Neural cell (in vitro differentiated cells): ENCODE measurements around the gene NFIX. TPM values are rescaled to one million over a fixed set of nuclear protein-coding genes. Genes with fewer than 3 reads are reported as not detected.

Experiments
- H2AFZ ChIP-seq: fragments of 200-600, 300-800 bp; sonication (generic), shearing (Covaris generic); 2 replicates; pipeline ENCODE4 v1.6.0; 2014; ENCODE audit warnings: low read depth, mild to moderate bottlenecking, antibody characterized with exemption, low read length, moderate library complexity
- H3F3A ChIP-seq: fragments of 200-600 bp; shearing (Covaris generic); 2 replicates; pipeline ENCODE4 v1.6.1; 2016; ENCODE audit warnings: mild to moderate bottlenecking, moderate library complexity, mixed read lengths, antibody characterized with exemption, low read length; ENCODE audit not compliant: insufficient read depth, poor library complexity, severe bottlenecking
- H3K27ac ChIP-seq: fragments of 200-600, 300-800 bp; sonication (generic), shearing (Covaris generic); 2 replicates; pipeline ENCODE4 v1.5.1; 2014; ENCODE audit warnings: mild to moderate bottlenecking, low read length, moderate library complexity
- H3K27me3 ChIP-seq: fragments of 300-800, 200-600 bp; sonication (generic), shearing (Covaris generic); 2 replicates; pipeline ENCODE4 v1.6.0; 2014; ENCODE audit warnings: mild to moderate bottlenecking, low read depth, low read length, moderate library complexity; ENCODE audit not compliant: insufficient read depth
- H3K36me3 ChIP-seq: fragments of 300-800, 200-600 bp; sonication (generic), shearing (Covaris generic); 2 replicates; pipeline ENCODE4 v1.5.1; 2014; ENCODE audit warnings: mild to moderate bottlenecking, antibody characterized with exemption, low read length, moderate library complexity; ENCODE audit not compliant: insufficient read depth
- H3K4me2 ChIP-seq: fragments of 300-800, 200-600 bp; sonication (generic), shearing (Covaris generic); 2 replicates; pipeline ENCODE4 v1.6.0; 2014; ENCODE audit warnings: mild to moderate bottlenecking, low read length
- H3K4me3 ChIP-seq: fragments of 300-800, 200-600 bp; sonication (generic), shearing (Covaris generic); 2 replicates; pipeline ENCODE4 v1.5.1; 2014; ENCODE audit warnings: mild to moderate bottlenecking, low read length, moderate library complexity
- H3K79me2 ChIP-seq: fragments of 200-600 bp; shearing (Covaris generic); replicated peaks from 2 replicates; pipeline ENCODE4 v1.6.0; 2014; ENCODE audit warnings: mild to moderate bottlenecking, low read length, moderate library complexity; ENCODE audit not compliant: insufficient read depth
- H3K9ac ChIP-seq: fragments of 300-800, 200-600 bp; sonication (generic), shearing (Covaris generic); 2 replicates; pipeline ENCODE4 v1.6.1; 2016; ENCODE audit warnings: mild to moderate bottlenecking, low read length, mixed read lengths
- H3K9me2 ChIP-seq: fragments of 200-600 bp; shearing (Covaris generic); 2 replicates; pipeline ENCODE4 v1.6.1; 2016; ENCODE audit warnings: mild to moderate bottlenecking, low read length, mixed read lengths; ENCODE audit not compliant: insufficient read depth
- H3K9me3 ChIP-seq: fragments of 200-600, 300-800 bp; sonication (generic), shearing (Covaris generic); 2 replicates; pipeline ENCODE4 v1.6.1; 2016; ENCODE audit warnings: mild to moderate bottlenecking, mixed run types, low read length, moderate library complexity, mixed read lengths
- H4K20me1 ChIP-seq: fragments of 200-600 bp; shearing (Covaris generic); 2 replicates; pipeline ENCODE4 v1.6.1; 2016; ENCODE audit warnings: mild to moderate bottlenecking, mixed run types; ENCODE audit not compliant: insufficient read depth
- EP300 ChIP-seq: fragments of 450-650 bp; conservative IDR thresholded peaks from 2 replicates; pipeline ENCODE4 v1.6.1; 2014; ENCODE audit warnings: antibody characterized with exemption, mild to moderate bottlenecking, moderate library complexity; ENCODE audit not compliant: poor library complexity, severe bottlenecking
- EZH2 ChIP-seq: fragments of 200-600, 300-800 bp; shearing (Covaris generic), sonication (generic); IDR thresholded peaks from 2 replicates; pipeline ENCODE4 v1.6.1; 2014; ENCODE audit warnings: antibody characterized with exemption, low read length, borderline replicate concordance, mild to moderate bottlenecking; ENCODE audit not compliant: insufficient read depth, poor library complexity, severe bottlenecking
- MXI1 ChIP-seq: fragments of 450-650 bp; conservative IDR thresholded peaks from 2 replicates; pipeline ENCODE4 v1.6.1; 2014; ENCODE audit warnings: antibody characterized with exemption, mild to moderate bottlenecking; ENCODE audit not compliant: poor library complexity, severe bottlenecking
- POLR2AphosphoS5 ChIP-seq: IDR thresholded peaks from 2 replicates; pipeline ENCODE4 v1.6.1; 2012
- RAD21 ChIP-seq: fragments of 450-650 bp; conservative IDR thresholded peaks from 2 replicates; pipeline ENCODE4 v1.6.1; 2014; ENCODE audit warnings: antibody characterized with exemption, mild to moderate bottlenecking, moderate library complexity
- REST ChIP-seq: IDR thresholded peaks from 2 replicates; pipeline ENCODE4 v1.6.1; 2012; ENCODE audit warnings: borderline replicate concordance
- SMC3 ChIP-seq: fragments of 450-650 bp; conservative IDR thresholded peaks from 2 replicates; pipeline ENCODE4 v1.6.1; 2014; ENCODE audit warnings: antibody characterized with exemption, mild to moderate bottlenecking, moderate library complexity; ENCODE audit not compliant: poor library complexity
- TAF1 ChIP-seq: IDR thresholded peaks from 2 replicates; pipeline ENCODE4 v1.6.1; 2012; ENCODE audit warnings: low read depth
- polyA plus RNA-seq: library from polyadenylated mRNA; depleted of rRNA; stranded (reverse); fragments of >200 nt; gene quantifications from 2 replicates; pipeline ENCODE4 v1.2.3, GENCODE V29; 2014
- TF ChIP-seq, protein P1 (sequence below): fragments of 450-650 bp; IDR thresholded peaks from 2 replicates; pipeline ENCODE4 v1.5.1; 2014; ENCODE audit warnings: antibody characterized with exemption, mild to moderate bottlenecking, moderate library complexity; ENCODE audit not compliant: poor library complexity, severe bottlenecking

NFIX gene
- polyA plus RNA-seq, 1 donor from 2014 or later: not detected

- H3K4me2 ChIP-seq: no peak overlapping the region
- H3K9ac ChIP-seq: no peak overlapping the region
- TF ChIP-seq EP300: no peak
- no peak for TF ChIP-seq RAD21
- no peak for TF ChIP-seq POLR2AphosphoS5
- TF ChIP-seq TAF1: no peak
- no peak for TF ChIP-seq EZH2
- no peak for TF ChIP-seq REST
- no peak overlapping the region for H2AFZ ChIP-seq
- no peaks in the 10 kb centered on the region for H4K20me1 ChIP-seq
- H3K9me3 ChIP-seq: no peaks in the 10 kb centered on the region
- H3K36me3 ChIP-seq: no peaks in the 10 kb centered on the region
- H3K9me2 ChIP-seq: no peaks in the 10 kb centered on the region
- no peaks in the 10 kb centered on the region for H3K79me2 ChIP-seq
- no peak overlapping the region for H3K4me3 ChIP-seq
- no peaks in the 10 kb centered on the region for H3K27me3 ChIP-seq
- H3K27ac ChIP-seq: no peak overlapping the region
- no peaks in the 10 kb centered on the region for H3F3A ChIP-seq
Measured at GRCh38 chr19:13074378-13074777, 79.1 kb downstream of the NFIX start.

DNA sequence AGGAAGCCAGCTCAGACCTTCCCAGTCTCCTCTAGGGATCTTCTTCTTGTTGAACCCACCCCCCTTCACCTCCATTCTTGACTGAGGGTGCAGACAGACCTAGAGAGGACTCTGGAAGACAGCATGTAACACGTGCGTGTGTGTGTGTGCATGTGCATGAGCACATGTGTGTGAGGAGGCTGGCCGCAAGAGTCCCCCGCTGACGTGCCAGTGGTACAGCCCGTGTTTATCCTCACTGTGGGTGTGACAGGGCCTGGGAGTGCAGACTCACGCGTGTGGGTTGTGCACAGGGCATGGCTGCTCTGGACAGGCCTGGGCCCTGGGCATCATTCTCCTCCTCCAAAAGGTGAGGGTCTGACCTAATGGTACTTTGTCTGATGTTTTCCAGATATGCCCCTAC is 81.0 kb downstream of the NFIX start:
- Histone ChIP-seq H3K79me2 (no peaks in the 10 kb centered on the region), H3K36me3 (no peaks in the 10 kb centered on the region), H2AFZ (no peak overlapping the region), H3K27ac (no peak overlapping the region), H3K9me2 (no peaks in the 10 kb centered on the region), H3K9me3 (no peaks in the 10 kb centered on the region), H3K9ac (no peak overlapping the region), H3F3A (no peaks in the 10 kb centered on the region), H3K4me2 (no peak overlapping the region), H4K20me1 (no peaks in the 10 kb centered on the region), H3K4me3 (no peak overlapping the region), H3K27me3 (no peaks in the 10 kb centered on the region)
- TF ChIP-seq, protein P1, sequence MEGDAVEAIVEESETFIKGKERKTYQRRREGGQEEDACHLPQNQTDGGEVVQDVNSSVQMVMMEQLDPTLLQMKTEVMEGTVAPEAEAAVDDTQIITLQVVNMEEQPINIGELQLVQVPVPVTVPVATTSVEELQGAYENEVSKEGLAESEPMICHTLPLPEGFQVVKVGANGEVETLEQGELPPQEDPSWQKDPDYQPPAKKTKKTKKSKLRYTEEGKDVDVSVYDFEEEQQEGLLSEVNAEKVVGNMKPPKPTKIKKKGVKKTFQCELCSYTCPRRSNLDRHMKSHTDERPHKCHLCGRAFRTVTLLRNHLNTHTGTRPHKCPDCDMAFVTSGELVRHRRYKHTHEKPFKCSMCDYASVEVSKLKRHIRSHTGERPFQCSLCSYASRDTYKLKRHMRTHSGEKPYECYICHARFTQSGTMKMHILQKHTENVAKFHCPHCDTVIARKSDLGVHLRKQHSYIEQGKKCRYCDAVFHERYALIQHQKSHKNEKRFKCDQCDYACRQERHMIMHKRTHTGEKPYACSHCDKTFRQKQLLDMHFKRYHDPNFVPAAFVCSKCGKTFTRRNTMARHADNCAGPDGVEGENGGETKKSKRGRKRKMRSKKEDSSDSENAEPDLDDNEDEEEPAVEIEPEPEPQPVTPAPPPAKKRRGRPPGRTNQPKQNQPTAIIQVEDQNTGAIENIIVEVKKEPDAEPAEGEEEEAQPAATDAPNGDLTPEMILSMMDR: no peak
- no peak for TF ChIP-seq EP300
- TF ChIP-seq RAD21: no peak
- TF ChIP-seq TAF1: no peak

DNA sequence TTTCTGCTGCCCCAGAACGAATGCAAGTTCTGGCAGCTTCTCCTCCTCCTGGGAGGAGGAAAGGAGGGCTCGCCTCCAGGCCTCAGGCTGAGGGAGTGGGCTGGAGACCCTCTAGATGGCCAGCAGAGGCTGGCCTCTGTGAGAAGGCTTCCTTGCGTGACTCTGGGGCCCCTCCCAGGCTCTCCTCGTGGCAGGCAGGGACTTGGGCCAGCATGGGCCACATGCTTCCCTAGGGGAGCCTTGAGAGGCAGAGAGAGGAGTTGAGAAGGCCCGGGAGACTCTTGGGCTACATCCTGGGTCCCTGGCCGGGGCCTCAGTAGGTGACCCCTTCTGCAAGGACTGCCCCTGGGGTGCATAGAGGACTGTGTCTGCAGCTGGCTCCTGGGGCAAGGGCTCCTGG is 81.5 kb downstream of the NFIX start:
- Histone ChIP-seq H2AFZ (no peak overlapping the region), H3K9me2 (no peaks in the 10 kb centered on the region), H3K27me3 (no peaks in the 10 kb centered on the region), H3K79me2 (no peaks in the 10 kb centered on the region), H3K36me3 (no peaks in the 10 kb centered on the region), H3F3A (no peaks in the 10 kb centered on the region), H3K9ac (no peak overlapping the region), H3K4me3 (no peak overlapping the region), H4K20me1 (no peaks in the 10 kb centered on the region), H3K9me3 (no peaks in the 10 kb centered on the region), H3K27ac (no peak overlapping the region), H3K4me2 (no peak overlapping the region)
- TF ChIP-seq RAD21 (no peak), MXI1 (no peak), SMC3 (no peak), EP300 (no peak), EZH2 (no peak), REST (no peak), TAF1 (no peak), POLR2AphosphoS5 (no peak)
- TF ChIP-seq, protein P1: no peak
